ENCODE results near the gene CLPX.

The CLPX gene

GRCh38 chr15:65219137-65219536, 34.0 kb upstream of the CLPX start:
- Histone ChIP-seq H4K20me1 (ENCODE audit: insufficient read depth) (no peaks in the 10 kb centered on the region), H2AFZ (ENCODE audit: low read depth) (no peak overlapping the region), H3K36me3 (ENCODE audit: insufficient read depth) (no peaks in the 10 kb centered on the region), H3K4me3 (IDR thresholded peaks at IDR 0.05; ENCODE audit: insufficient read depth, low read depth, low read length) (no peak overlapping the region), H3K9ac (no peak overlapping the region), H3K27me3 (ENCODE audit: insufficient read depth, low read depth) (no peaks in the 10 kb centered on the region), H3K27ac (no peak overlapping the region), H3K4me1 (ENCODE audit: low read depth, poor library complexity, severe bottlenecking) (peaks cover 15% of the 10 kb centered on the region), H3K4me2 (peak overlapping the region; percentile 27; the same call in 1 of the 2 replicates), H3K79me2 (ENCODE audit: insufficient read depth, low read depth) (no peaks in the 10 kb centered on the region)
- TF ChIP-seq CTCF (conservative IDR thresholded peaks at IDR 0.05; ENCODE audit: low read depth, low read length), result no peak

- no peak for TF ChIP-seq CTCF (conservative IDR thresholded peaks at IDR 0.05; ENCODE audit: low read depth, low read length)
- H4K20me1 ChIP-seq (ENCODE audit: insufficient read depth), result no peaks in the 10 kb centered on the region
These were observed 32.7 kb upstream of the CLPX start for GRCh38 chr15:65217526-65218482.

GRCh38 chr15:65215496-65215895, 30.4 kb upstream of the CLPX start:
- H3K79me2 ChIP-seq (ENCODE audit: insufficient read depth, low read depth), result no peaks in the 10 kb centered on the region
- no peaks in the 10 kb centered on the region for H3K27me3 ChIP-seq (ENCODE audit: insufficient read depth, low read depth)
- H4K20me1 ChIP-seq (ENCODE audit: insufficient read depth), result no peaks in the 10 kb centered on the region
- H3K4me1 ChIP-seq (ENCODE audit: low read depth, poor library complexity, severe bottlenecking), result peaks cover 15% of the 10 kb centered on the region
- H3K4me3 ChIP-seq (IDR thresholded peaks at IDR 0.05; ENCODE audit: insufficient read depth, low read depth, low read length), result no peak overlapping the region
- H3K9ac ChIP-seq, result no peak overlapping the region
- no peaks in the 10 kb centered on the region for H3K36me3 ChIP-seq (ENCODE audit: insufficient read depth)
- no peak overlapping the region for H3K4me2 ChIP-seq
- no peak for TF ChIP-seq CTCF (conservative IDR thresholded peaks at IDR 0.05; ENCODE audit: low read depth, low read length)
- H2AFZ ChIP-seq (ENCODE audit: low read depth), result no peak overlapping the region
- no peak overlapping the region for H3K27ac ChIP-seq

More at GRCh38 chr15:65217526-65218482, 32.7 kb upstream of the CLPX start:
- H3K79me2 ChIP-seq (ENCODE audit: insufficient read depth, low read depth), result no peaks in the 10 kb centered on the region
- H3K9ac ChIP-seq, result no peak overlapping the region
- no peak overlapping the region for H2AFZ ChIP-seq (ENCODE audit: low read depth)
- H3K27me3 ChIP-seq (ENCODE audit: insufficient read depth, low read depth), result no peaks in the 10 kb centered on the region
- no peak overlapping the region for H3K27ac ChIP-seq
- no peak overlapping the region for H3K4me2 ChIP-seq
- H3K36me3 ChIP-seq (ENCODE audit: insufficient read depth), result no peaks in the 10 kb centered on the region
- peaks cover 15% of the 10 kb centered on the region for H3K4me1 ChIP-seq (ENCODE audit: low read depth, poor library complexity, severe bottlenecking)
- no peak overlapping the region for H3K4me3 ChIP-seq (IDR thresholded peaks at IDR 0.05; ENCODE audit: insufficient read depth, low read depth, low read length)

GRCh38 chr15:65214010-65214409, 28.9 kb upstream of the CLPX start:
- H3K79me2 ChIP-seq (ENCODE audit: insufficient read depth, low read depth), result no peaks in the 10 kb centered on the region
- no peak overlapping the region for H2AFZ ChIP-seq (ENCODE audit: low read depth)
- no peaks in the 10 kb centered on the region for H4K20me1 ChIP-seq (ENCODE audit: insufficient read depth)
- H3K4me3 ChIP-seq (IDR thresholded peaks at IDR 0.05; ENCODE audit: insufficient read depth, low read depth, low read length), result no peak overlapping the region
- TF ChIP-seq CTCF (conservative IDR thresholded peaks at IDR 0.05; ENCODE audit: low read depth, low read length), result no peak
- no peaks in the 10 kb centered on the region for H3K36me3 ChIP-seq (ENCODE audit: insufficient read depth)
- H3K4me2 ChIP-seq, result no peak overlapping the region
- no peak overlapping the region for H3K27ac ChIP-seq
- no peak overlapping the region for H3K9ac ChIP-seq
- peaks cover 7% of the 10 kb centered on the region for H3K4me1 ChIP-seq (ENCODE audit: low read depth, poor library complexity, severe bottlenecking)
- H3K27me3 ChIP-seq (ENCODE audit: insufficient read depth, low read depth), result no peaks in the 10 kb centered on the region

All from KMS-11 (cell line).